MM.1S (cell line): ENCODE measurements around the gene PNMA5.

Experiments
- CTCF ChIP-seq: fragments of 300-600 bp; sonication (generic); IDR thresholded peaks from 2 replicates; pipeline ENCODE4 v1.5.1; 2016; ENCODE audit warnings: antibody characterized with exemption, low read length, mixed read lengths
- EZH2phosphoT487 ChIP-seq: fragments of 300-600 bp; sonication (generic); IDR thresholded peaks from 2 replicates; pipeline ENCODE4 v1.6.1; 2018; ENCODE audit warnings: antibody characterized with exemption, low read length

GRCh38 chrX:152960115-152960514 lies 33.8 kb downstream of the PNMA5 start:
- TF ChIP-seq EZH2phosphoT487: no peak
- no peak for TF ChIP-seq CTCF
